GM12875 (cell line): ENCODE results near the gene TMEM263.

Experiments used
- H3K4me3 ChIP-seq: one replicate; pipeline ENCODE4 v1.5.1; 2011; ENCODE audit warnings: low read depth, low read length, control low read depth
- TF ChIP-seq, protein P1 (sequence below): IDR thresholded peaks from 2 replicates; pipeline ENCODE4 v1.5.1; 2011; ENCODE audit warnings: low read depth, mild to moderate bottlenecking, control low read depth, inconsistent platforms, low read length, moderate library complexity, borderline replicate concordance; ENCODE audit not compliant: insufficient read depth

The TMEM263 gene

GRCh38 chr12:106960443-106960842 is 4.7 kb downstream of the TMEM263 start:
- TF ChIP-seq, protein P1, sequence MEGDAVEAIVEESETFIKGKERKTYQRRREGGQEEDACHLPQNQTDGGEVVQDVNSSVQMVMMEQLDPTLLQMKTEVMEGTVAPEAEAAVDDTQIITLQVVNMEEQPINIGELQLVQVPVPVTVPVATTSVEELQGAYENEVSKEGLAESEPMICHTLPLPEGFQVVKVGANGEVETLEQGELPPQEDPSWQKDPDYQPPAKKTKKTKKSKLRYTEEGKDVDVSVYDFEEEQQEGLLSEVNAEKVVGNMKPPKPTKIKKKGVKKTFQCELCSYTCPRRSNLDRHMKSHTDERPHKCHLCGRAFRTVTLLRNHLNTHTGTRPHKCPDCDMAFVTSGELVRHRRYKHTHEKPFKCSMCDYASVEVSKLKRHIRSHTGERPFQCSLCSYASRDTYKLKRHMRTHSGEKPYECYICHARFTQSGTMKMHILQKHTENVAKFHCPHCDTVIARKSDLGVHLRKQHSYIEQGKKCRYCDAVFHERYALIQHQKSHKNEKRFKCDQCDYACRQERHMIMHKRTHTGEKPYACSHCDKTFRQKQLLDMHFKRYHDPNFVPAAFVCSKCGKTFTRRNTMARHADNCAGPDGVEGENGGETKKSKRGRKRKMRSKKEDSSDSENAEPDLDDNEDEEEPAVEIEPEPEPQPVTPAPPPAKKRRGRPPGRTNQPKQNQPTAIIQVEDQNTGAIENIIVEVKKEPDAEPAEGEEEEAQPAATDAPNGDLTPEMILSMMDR: no peak
- no peak overlapping the region for H3K4me3 ChIP-seq

- TF ChIP-seq, protein P1: no peak
- H3K4me3 ChIP-seq: no peak overlapping the region
Observed at GRCh38 chr12:106962286-106962685, 6.6 kb downstream of the TMEM263 start.

GRCh38 chr12:106964526-106964925 is 8.8 kb downstream of the TMEM263 start:
- H3K4me3 ChIP-seq: no peak overlapping the region
- TF ChIP-seq, protein P1: no peak

GRCh38 chr12:106971065-106971464 is 15.4 kb downstream of the TMEM263 start:
- H3K4me3 ChIP-seq: no peak overlapping the region
- TF ChIP-seq, protein P1: no peak

- TF ChIP-seq, protein P1: no peak
- H3K4me3 ChIP-seq: no peak overlapping the region
Observed at GRCh38 chr12:106973545-106973944, 17.8 kb downstream of the TMEM263 start.

DNA sequence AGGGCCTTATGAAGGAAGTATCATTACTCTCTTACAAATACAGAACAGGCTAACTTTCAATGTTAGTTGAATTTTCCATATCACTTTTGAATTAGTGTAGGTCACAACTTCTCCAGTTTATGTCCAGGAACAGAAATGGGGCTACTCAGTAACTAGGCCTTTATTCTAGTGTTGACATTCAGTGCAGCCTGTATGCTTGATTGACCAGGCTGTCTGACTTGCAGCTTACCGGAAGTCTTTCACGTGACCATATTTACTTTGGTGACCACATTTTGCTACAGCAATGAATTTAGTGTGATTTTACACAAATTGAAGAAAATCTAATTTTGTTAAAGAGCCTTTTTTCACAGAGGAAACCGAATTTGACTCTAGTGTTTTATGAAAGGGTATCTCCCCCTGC is 18.8 kb downstream of the TMEM263 start:
- H3K4me3 ChIP-seq: no peak overlapping the region
- TF ChIP-seq, protein P1: no peak

GRCh38 chr12:106975098-106975497 is 19.4 kb downstream of the TMEM263 start:
- no peak overlapping the region for H3K4me3 ChIP-seq
- TF ChIP-seq, protein P1: no peak
